Naive thymus-derived CD4-positive, alpha-beta T cell (primary cell): ENCODE results near the gene ADAM30. TPM values are rescaled to one million over a fixed set of nuclear protein-coding genes. Genes with fewer than 3 reads are reported as not detected.
"Not testable (repeated sequence)": the region's sequence is repeated elsewhere in the genome, so short reads cannot be mapped to it uniquely, and the experiment has no call there.

Experiments used
- ATAC-seq: fragments of 150-1000 bp; cut with Tn5 transposase; 2 replicates; pipeline ENCODE4 v1.10.0; 2021; ENCODE audit warnings: mild to moderate bottlenecking, moderate library complexity
- CTCF ChIA-PET: fragments of 350-600 bp; sonication (Branson Sonifier 250); formaldehyde crosslinking; loops from one replicate; lab custom pipeline; 2021; ENCODE audit warnings: antibody characterized with exemption; lab: Charles Lee
- POLR2A ChIA-PET: fragments of 350-600 bp; sonication (Branson Sonifier 250); formaldehyde crosslinking; loops from one replicate; lab custom pipeline; 2021; ENCODE audit warnings: antibody characterized with exemption, inconsistent platforms; lab: Charles Lee
- DNase-seq, 9 donors: peaks; one replicate each; pipeline versions ENCODE4 v3.0.0 to v3.0.0-alpha.2; 2020 to 2022; ENCODE audit warnings: mixed read lengths in 1 of 9
- H3K27ac ChIP-seq: one replicate; pipeline ENCODE4 v1.7.0; 2013; ENCODE audit warnings: mild to moderate bottlenecking, low read depth, low read length, moderate library complexity
- H3K27me3 ChIP-seq, 2 donors: one replicate each; pipeline ENCODE4 v1.7.0; 2013; ENCODE audit warnings: low read length in 2 of 2, mild to moderate bottlenecking in 2 of 2, moderate library complexity in 2 of 2; ENCODE audit not compliant: control insufficient read depth in 2 of 2, insufficient read depth in 2 of 2
- H3K36me3 ChIP-seq, 3 experiments: 1 replicate in 2 of 3; 2 replicates in 1 of 3; pipeline ENCODE4 v1.7.0; 2013; ENCODE audit warnings: low read length in 3 of 3, mild to moderate bottlenecking in 3 of 3, moderate library complexity in 1 of 3; ENCODE audit not compliant: insufficient read depth in 3 of 3, control insufficient read depth in 2 of 3
- H3K4me1 ChIP-seq, 2 donors: one replicate each; pipeline ENCODE4 v1.7.0; 2013; ENCODE audit warnings: low read length in 2 of 2, mild to moderate bottlenecking in 2 of 2, moderate library complexity in 1 of 2; ENCODE audit not compliant: control insufficient read depth in 2 of 2, insufficient read depth in 2 of 2
- H3K4me3 ChIP-seq: 2 replicates; pipeline ENCODE4 v1.7.0; 2013; ENCODE audit warnings: mild to moderate bottlenecking, low read length
- H3K9me3 ChIP-seq, 3 experiments: 1 replicate in 2 of 3; 2 replicates in 1 of 3; pipeline ENCODE4 v1.7.0; 2013; ENCODE audit warnings: low read length in 3 of 3; ENCODE audit not compliant: control insufficient read depth in 2 of 3
- H3K27ac Mint-ChIP-seq, 9 donors: one replicate each; pipeline ENCODE4 v1.8.0; 2020 to 2022; ENCODE audit warnings: mixed read lengths in 9 of 9, mild to moderate bottlenecking in 8 of 9, moderate library complexity in 5 of 9, inconsistent platforms in 2 of 9
- H3K27me3 Mint-ChIP-seq, 5 donors: one replicate each; pipeline ENCODE4 v1.8.0; 2021 to 2022; ENCODE audit warnings: mixed read lengths in 5 of 5, mild to moderate bottlenecking in 1 of 5
- H3K36me3 Mint-ChIP-seq, 5 donors: one replicate each; pipeline ENCODE4 v1.8.0; 2020 to 2022; ENCODE audit warnings: mixed read lengths in 5 of 5, mild to moderate bottlenecking in 3 of 5, inconsistent platforms in 1 of 5
- H3K4me1 Mint-ChIP-seq, 7 donors: one replicate each; pipeline ENCODE4 v1.8.0; 2020 to 2022; ENCODE audit warnings: mixed read lengths in 7 of 7, mild to moderate bottlenecking in 3 of 7, inconsistent platforms in 1 of 7
- H3K4me3 Mint-ChIP-seq, 10 donors: one replicate each; pipeline ENCODE4 v1.8.0; 2020 to 2022; ENCODE audit warnings: mild to moderate bottlenecking in 10 of 10, mixed read lengths in 10 of 10, moderate library complexity in 6 of 10, inconsistent platforms in 2 of 10
- H3K9me3 Mint-ChIP-seq, 11 donors: one replicate each; pipeline ENCODE4 v1.8.0; 2020 to 2022; ENCODE audit warnings: mixed read lengths in 11 of 11, mild to moderate bottlenecking in 4 of 11, inconsistent platforms in 1 of 11, moderate library complexity in 1 of 11
- intact Hi-C, 2 donors: fragments of 100-400 bp; cut with micrococcal nuclease; formaldehyde crosslinking; loops; one replicate each; pipeline ENCODE4 v1.15.1; 2023
- polyA plus RNA-seq, 2 donors: library from polyadenylated mRNA; unstranded; fragments of 300-500 nt; fragmentation: Illumina TruSeq; gene quantifications; one replicate each; pipeline ENCODE4 v1.2.3, GENCODE V29; 2021
- total RNA-seq, 6 experiments: library from RNA in 5 of 6; stranded (reverse) in 5 of 6; gene quantifications; 1 replicate in 5 of 6; 2 replicates in 1 of 6; pipeline ENCODE4 v1.2.3 and lab custom pipeline; 2021 to 2026

ADAM30 gene
- total and polyA plus RNA-seq, 7 experiments from 2014 or later = 0.20 TPM; not detected in 6

- H3K36me3 Mint-ChIP-seq, H3K4me1 ChIP-seq, H3K27me3 ChIP-seq, H3K27ac ChIP-seq, CTCF ChIA-PET, ATAC-seq, intact Hi-C loops, DNase-seq, H3K9me3 ChIP-seq, POLR2A ChIA-PET, H3K36me3 ChIP-seq, H3K9me3 Mint-ChIP-seq, H3K27ac Mint-ChIP-seq, H3K4me3 ChIP-seq: not testable (repeated sequence)
- Mint-ChIP-seq H3K4me3 (peak overlapping the region in 1 of 10 donors; percentile 48), H3K4me1 (peaks cover 0 to 30% (median 0%) of the 10 kb centered on the region in 7 donors), H3K27me3 (peaks cover 8 to 20% (median 13%) of the 10 kb centered on the region in 5 donors)
These were observed 37.6 kb downstream of the ADAM30 start for GRCh38 chr1:119858556-119859214.

- peaks cover 0 to 2% (median 0%) of the 10 kb centered on the region in 5 donors for H3K36me3 Mint-ChIP-seq
- Histone ChIP-seq H3K36me3 (no peaks in the 10 kb centered on the region), H3K4me3 (no peak overlapping the region), H3K27me3 (no peaks in the 10 kb centered on the region), H3K4me1 (no peaks in the 10 kb centered on the region), H3K27ac (no peak overlapping the region), H3K9me3 (no peaks in the 10 kb centered on the region)
- no peak for DNase-seq
- POLR2A ChIA-PET = no interaction called here
- no peak overlapping the region for H3K4me3 Mint-ChIP-seq
- CTCF ChIA-PET = no interaction called here
- intact Hi-C loops = no loop called here
- peaks cover 7 to 16% (median 9%) of the 10 kb centered on the region in 5 donors for H3K27me3 Mint-ChIP-seq
- no peak overlapping the region for H3K27ac Mint-ChIP-seq
- H3K9me3 Mint-ChIP-seq = no peaks in the 10 kb centered on the region
- no peak for ATAC-seq
- peaks cover 0 to 30% (median 0%) of the 10 kb centered on the region in 7 donors for H3K4me1 Mint-ChIP-seq
These were observed 38.2 kb downstream of the ADAM30 start for GRCh38 chr1:119858126-119858525.

GRCh38 chr1:119853155-119853554 lies 43.2 kb downstream of the ADAM30 start:
- H3K4me1 Mint-ChIP-seq = peaks cover 0 to 3% (median 0%) of the 10 kb centered on the region in 7 donors
- intact Hi-C loops = no loop called here
- ATAC-seq = no peak
- H3K9me3 Mint-ChIP-seq = no peaks in the 10 kb centered on the region
- CTCF ChIA-PET = no interaction called here
- Histone ChIP-seq H3K9me3 (no peaks in the 10 kb centered on the region), H3K4me1 (no peaks in the 10 kb centered on the region), H3K27ac (no peak overlapping the region), H3K27me3 (no peaks in the 10 kb centered on the region), H3K4me3 (no peak overlapping the region), H3K36me3 (no peaks in the 10 kb centered on the region)
- no peak overlapping the region for H3K27ac Mint-ChIP-seq
- H3K4me3 Mint-ChIP-seq = no peak overlapping the region
- POLR2A ChIA-PET = no interaction called here
- no peaks in the 10 kb centered on the region for H3K36me3 Mint-ChIP-seq
- peaks cover 0 to 14% (median 2%) of the 10 kb centered on the region in 5 donors for H3K27me3 Mint-ChIP-seq
- DNase-seq = no peak

DNA sequence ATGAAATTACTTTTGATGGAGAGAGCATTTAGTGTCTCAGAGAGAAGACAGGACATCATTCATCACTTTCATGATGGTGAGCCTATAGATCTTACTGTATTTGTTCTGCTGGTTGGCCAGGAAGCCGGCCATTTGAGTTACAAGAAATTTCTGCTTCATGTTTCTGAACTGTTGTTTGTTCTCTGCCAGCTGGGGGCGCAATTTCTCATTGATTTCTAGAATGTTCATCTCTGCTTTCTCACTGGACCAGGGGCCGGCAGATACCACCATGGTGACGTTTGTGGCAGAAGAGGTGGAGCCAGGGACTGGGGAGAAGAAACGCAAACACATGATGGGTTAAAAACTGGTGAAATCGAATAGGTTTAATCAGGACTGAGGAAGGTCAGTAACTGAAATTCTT lies 52.1 kb downstream of the ADAM30 start:
- CTCF ChIA-PET, DNase-seq, H3K27me3 ChIP-seq, H3K4me1 Mint-ChIP-seq, H3K9me3 Mint-ChIP-seq, intact Hi-C loops, H3K4me3 Mint-ChIP-seq, H3K27ac ChIP-seq, H3K9me3 ChIP-seq, H3K4me1 ChIP-seq, POLR2A ChIA-PET, H3K36me3 Mint-ChIP-seq, H3K4me3 ChIP-seq, H3K27ac Mint-ChIP-seq, H3K36me3 ChIP-seq, ATAC-seq: not testable (repeated sequence)
- peaks cover 0 to 40% (median 0%) of the 10 kb centered on the region in 5 donors for H3K27me3 Mint-ChIP-seq

Other genes with a start within 250 kb of the ADAM30 start
- 1 to 10 TPM in 1 of 5 experiments, under 1 TPM in 4; 0.08 to 2.1 (median 0.24) TPM for gene ZNF697, start 248.2 kb downstream of the ADAM30 start, total RNA-seq
- not detected for gene ZNF697, start 248.2 kb downstream of the ADAM30 start, polyA plus RNA-seq
- gene PHGDH, start 184.6 kb downstream of the ADAM30 start, total RNA-seq = 10 to 100 TPM in 3 of 5 experiments, 1 to 10 TPM in 2; 6.9 to 79.5 (median 13.3) TPM
- 10 to 100 TPM; 20.4 to 25.7 TPM for gene PHGDH, start 184.6 kb downstream of the ADAM30 start, polyA plus RNA-seq
- gene HMGCS2, start 127.6 kb downstream of the ADAM30 start, total RNA-seq = not detected
- not detected for gene HMGCS2, start 127.6 kb downstream of the ADAM30 start, polyA plus RNA-seq
- gene REG4, start 85.1 kb downstream of the ADAM30 start, total RNA-seq = 1 to 10 TPM in 3 of 5 experiments, under 1 TPM in 1, not detected in 1; 0.37 to 4.9 (median 3.5) TPM
- gene REG4, start 85.1 kb downstream of the ADAM30 start, polyA plus RNA-seq = 1 to 10 TPM; 4.5 to 9.8 TPM
- gene NOTCH2, start 173.1 kb upstream of the ADAM30 start, total RNA-seq = 100 to 1,000 TPM in 2 of 5 experiments, 10 to 100 TPM in 3; 63.7 to 143 (median 80.6) TPM
- 10 to 100 TPM; 25.4 to 32.0 TPM for gene NOTCH2, start 173.1 kb upstream of the ADAM30 start, polyA plus RNA-seq